H9 (cell line): ENCODE data around the gene KIR3DL3. TPM values are rescaled to one million over a fixed set of nuclear protein-coding genes. Genes with fewer than 3 reads are reported as not detected.

ENCODE experiments used
- DNase-seq: peaks from one replicate; pipeline ENCODE4 v3.0.0-alpha.2; 2017
- H2AFZ ChIP-seq: one replicate; pipeline ENCODE4 v1.6.1; 2013; ENCODE audit warnings: mild to moderate bottlenecking, low read length, control low read depth, moderate library complexity
- H2AK5ac ChIP-seq: 2 replicates; pipeline ENCODE4 v1.6.1; 2013; ENCODE audit warnings: low read length, control low read depth, mixed read lengths; ENCODE audit not compliant: insufficient read length
- H2BK120ac ChIP-seq: one replicate; pipeline ENCODE4 v1.6.1; 2013; ENCODE audit warnings: low read depth, mild to moderate bottlenecking, low read length, control low read depth, inconsistent platforms; ENCODE audit not compliant: poor library complexity, severe bottlenecking
- H2BK12ac ChIP-seq: 2 replicates; pipeline ENCODE4 v1.6.1; 2013; ENCODE audit warnings: low read length, control low read depth, mixed read lengths, low read depth; ENCODE audit not compliant: insufficient read length
- H2BK15ac ChIP-seq: 2 replicates; pipeline ENCODE4 v1.6.1; 2013; ENCODE audit warnings: low read depth, low read length, control low read depth
- H2BK20ac ChIP-seq: one replicate; pipeline ENCODE4 v1.6.1; 2013; ENCODE audit warnings: low read depth, mild to moderate bottlenecking, low read length, control low read depth, inconsistent platforms; ENCODE audit not compliant: poor library complexity, severe bottlenecking
- H2BK5ac ChIP-seq: 2 replicates; pipeline ENCODE4 v1.6.1; 2013; ENCODE audit warnings: low read length, control low read depth, mixed read lengths; ENCODE audit not compliant: insufficient read length
- H3K14ac ChIP-seq: 2 replicates; pipeline ENCODE4 v1.6.1; 2013; ENCODE audit warnings: low read length, control low read depth; ENCODE audit not compliant: insufficient read depth
- H3K18ac ChIP-seq: 2 replicates; pipeline ENCODE4 v1.6.1; 2013; ENCODE audit warnings: low read depth, mild to moderate bottlenecking, mixed read lengths, low read length, control low read depth; ENCODE audit not compliant: insufficient read length
- H3K23ac ChIP-seq: 2 replicates; pipeline ENCODE4 v1.6.1; 2013; ENCODE audit warnings: low read length, control low read depth, mixed read lengths, low read depth; ENCODE audit not compliant: insufficient read length
- H3K23me2 ChIP-seq: 2 replicates; pipeline ENCODE4 v1.6.1; 2013; ENCODE audit warnings: low read depth, mild to moderate bottlenecking, mixed read lengths, low read length, control low read depth; ENCODE audit not compliant: insufficient read length, poor library complexity, severe bottlenecking
- H3K27ac ChIP-seq: 2 replicates; pipeline ENCODE4 v1.5.1; 2013; ENCODE audit warnings: low read length, control low read depth, mixed read lengths, low read depth; ENCODE audit not compliant: insufficient read length
- H3K27me3 ChIP-seq: 2 replicates; pipeline ENCODE4 v1.6.1; 2013; ENCODE audit warnings: low read length, control low read depth, inconsistent platforms; ENCODE audit not compliant: insufficient read depth
- H3K4ac ChIP-seq: 2 replicates; pipeline ENCODE4 v1.6.1; 2013; ENCODE audit warnings: low read depth, mild to moderate bottlenecking, control low read depth, inconsistent platforms, low read length, moderate library complexity
- H3K4me1 ChIP-seq: 2 replicates; pipeline ENCODE4 v1.6.1; 2013; ENCODE audit warnings: low read length, control low read depth, inconsistent platforms; ENCODE audit not compliant: insufficient read depth
- H3K4me2 ChIP-seq: 2 replicates; pipeline ENCODE4 v1.6.1; 2013; ENCODE audit warnings: low read length, control low read depth, mixed read lengths; ENCODE audit not compliant: insufficient read length, insufficient read depth
- H3K56ac ChIP-seq: 2 replicates; pipeline ENCODE4 v1.6.1; 2013; ENCODE audit warnings: low read depth, mild to moderate bottlenecking, mixed read lengths, low read length, control low read depth; ENCODE audit not compliant: insufficient read length
- H3K79me1 ChIP-seq: 2 replicates; pipeline ENCODE4 v1.6.1; 2013; ENCODE audit warnings: low read depth, mild to moderate bottlenecking, moderate library complexity, low read length, control low read depth, inconsistent platforms; ENCODE audit not compliant: insufficient read depth, poor library complexity, severe bottlenecking
- H3K79me2 ChIP-seq: 2 replicates; pipeline ENCODE4 v1.6.1; 2013; ENCODE audit warnings: low read length, control low read depth, inconsistent platforms; ENCODE audit not compliant: insufficient read depth
- H3K9ac ChIP-seq: 2 replicates; pipeline ENCODE4 v1.6.1; 2013; ENCODE audit warnings: low read length, control low read depth, mixed read lengths; ENCODE audit not compliant: insufficient read length; ENCODE audit errors: extremely low read depth
- H3K9me3 ChIP-seq: one replicate; pipeline ENCODE4 v1.6.1; 2013; ENCODE audit warnings: low read depth, low read length, inconsistent platforms; ENCODE audit not compliant: control insufficient read depth
- H3T11ph ChIP-seq: one replicate; pipeline ENCODE4 v1.6.1; 2013; ENCODE audit warnings: mild to moderate bottlenecking, low read length, control low read depth, inconsistent platforms
- H4K20me1 ChIP-seq: one replicate; pipeline ENCODE4 v1.6.1; 2013; ENCODE audit not compliant: control insufficient read depth, insufficient read length, insufficient read depth
- H4K5ac ChIP-seq: 2 replicates; pipeline ENCODE4 v1.6.1; 2013; ENCODE audit warnings: low read depth, mild to moderate bottlenecking, mixed read lengths, low read length, control low read depth; ENCODE audit not compliant: insufficient read length
- H4K8ac ChIP-seq: replicated peaks from 2 replicates; pipeline ENCODE4 v1.6.1; 2013; ENCODE audit warnings: low read length, control low read depth, mixed read lengths, low read depth; ENCODE audit not compliant: insufficient read length
- H4K91ac ChIP-seq: 2 replicates; pipeline ENCODE4 v1.6.1; 2013; ENCODE audit warnings: low read depth, mild to moderate bottlenecking, moderate library complexity, mixed read lengths, low read length, control low read depth; ENCODE audit not compliant: insufficient read length
- H3K27ac Mint-ChIP-seq, 3 experiments: 2 replicates in 2 of 3; 3 replicates in 1 of 3; pipeline ENCODE4 v1.8.0; 2020 to 2021; ENCODE audit warnings: mixed read lengths in 3 of 3, mild to moderate bottlenecking in 1 of 3, moderate library complexity in 1 of 3
- H3K27me3 Mint-ChIP-seq: 2 replicates; pipeline ENCODE4 v1.8.0; 2021; ENCODE audit warnings: low read depth, mild to moderate bottlenecking, moderate library complexity, mixed read lengths
- H3K36me3 Mint-ChIP-seq, 3 experiments: 2 replicates in 2 of 3; 3 replicates in 1 of 3; pipeline ENCODE4 v1.8.0; 2020 to 2021; ENCODE audit warnings: low read depth in 3 of 3, mixed read lengths in 3 of 3; ENCODE audit not compliant: insufficient read depth in 1 of 3
- H3K4me1 Mint-ChIP-seq, 2 experiments: 2 replicates each; pipeline ENCODE4 v1.8.0; 2020; ENCODE audit warnings: mixed read lengths in 2 of 2
- H3K4me3 Mint-ChIP-seq, 2 experiments: 2 replicates in 1 of 2; 3 replicates in 1 of 2; pipeline ENCODE4 v1.8.0; 2020 to 2021; ENCODE audit warnings: mild to moderate bottlenecking in 2 of 2, mixed read lengths in 2 of 2, moderate library complexity in 1 of 2
- H3K9me3 Mint-ChIP-seq, 2 experiments: 2 replicates in 1 of 2; 3 replicates in 1 of 2; pipeline ENCODE4 v1.8.0; 2020; ENCODE audit warnings: mild to moderate bottlenecking in 2 of 2, mixed read lengths in 2 of 2, moderate library complexity in 1 of 2
- CTCF ChIP-seq: fragments of 200-600 bp; sonication (generic); conservative IDR thresholded peaks from 3 replicates; pipeline ENCODE4 v1.8.0; 2021; ENCODE audit warnings: antibody characterized with exemption, mild to moderate bottlenecking
- WGBS: extraction: QIAGEN DNeasy Blood & Tissue Kit; methylation state at CpG from one replicate; pipeline ENCODE4 v1.1.7; 2013; ENCODE audit warnings: missing lambda C conversion rate, low lambda C conversion rate, mixed read lengths; ENCODE audit not compliant: insufficient read length; ENCODE audit errors: extremely low coverage; 5-methylcytosine and 5-hydroxymethylcytosine counted together
- long read RNA-seq: library from polyadenylated mRNA; unstranded; transcript quantifications from one replicate; pipeline ENCODE4 v2.0.0, GENCODE V29; 2020
- total RNA-seq: library from RNA; stranded (reverse); gene quantifications from 2 replicates; pipeline ENCODE4 v1.2.1, GENCODE V29; 2021

The KIR3DL3 gene
- not detected in 2 replicates for total RNA-seq
- long read RNA-seq, result 0 reads

- no peak within 1 kb of the TSS for H3K9ac ChIP-seq
- no peak within 1 kb of the TSS for H2BK20ac ChIP-seq
- H3K9me3 Mint-ChIP-seq, result peaks cover 97 to 100% of the 10 kb centered on the region in 2 experiments
- DNase-seq, result no peak
- no peak within 1 kb of the TSS for H3T11ph ChIP-seq
- H3K79me2 ChIP-seq, result no peaks in the 10 kb centered on the region
- H3K27me3 ChIP-seq, result no peaks in the 10 kb centered on the region
- H3K14ac ChIP-seq, result no peak within 1 kb of the TSS
- no peak within 1 kb of the TSS for H2BK120ac ChIP-seq
- WGBS, result no CpG with 5 or more reads among the region's 9 CpGs
- peaks cover 15 to 51% (median 18%) of the 10 kb centered on the region in 3 experiments for H3K36me3 Mint-ChIP-seq
- H3K79me1 ChIP-seq, result no peaks in the 10 kb centered on the region
- H2BK15ac ChIP-seq, result no peak within 1 kb of the TSS
- no peak within 1 kb of the TSS for H4K8ac ChIP-seq
- H3K27ac Mint-ChIP-seq, result no peak within 1 kb of the TSS
- H4K20me1 ChIP-seq, result no peaks in the 10 kb centered on the region
- peaks cover 8% of the 10 kb centered on the region for H3K27me3 Mint-ChIP-seq
- TF ChIP-seq CTCF, result no peak
- no peak within 1 kb of the TSS for H4K5ac ChIP-seq
- H2BK5ac ChIP-seq, result no peak within 1 kb of the TSS
- no peak within 1 kb of the TSS for H3K4me2 ChIP-seq
- H3K56ac ChIP-seq, result no peak within 1 kb of the TSS
- H3K27ac ChIP-seq, result no peak within 1 kb of the TSS
- no peak within 1 kb of the TSS for H2AK5ac ChIP-seq
- no peak within 1 kb of the TSS for H3K4me3 Mint-ChIP-seq
- no peaks in the 10 kb centered on the region for H3K23me2 ChIP-seq
- H3K4me1 Mint-ChIP-seq, result no peaks in the 10 kb centered on the region
- H2BK12ac ChIP-seq, result no peak within 1 kb of the TSS
- no peak within 1 kb of the TSS for H3K18ac ChIP-seq
- no peak within 1 kb of the TSS for H2AFZ ChIP-seq
- peaks cover 74% of the 10 kb centered on the region for H3K9me3 ChIP-seq
- H3K23ac ChIP-seq, result no peak within 1 kb of the TSS
- H3K4ac ChIP-seq, result no peak within 1 kb of the TSS
- no peak within 1 kb of the TSS for H4K91ac ChIP-seq
- no peaks in the 10 kb centered on the region for H3K4me1 ChIP-seq
Observed at GRCh38 chr19:54724142-54724541, at the start of gene KIR3DL3. KIR3DL3 (plus strand) TSS chr19:54724442; CDS start chr19:54724497, 55 bp downstream.
